ENCODE data around the gene SPECC1L.

The SPECC1L gene

DNA sequence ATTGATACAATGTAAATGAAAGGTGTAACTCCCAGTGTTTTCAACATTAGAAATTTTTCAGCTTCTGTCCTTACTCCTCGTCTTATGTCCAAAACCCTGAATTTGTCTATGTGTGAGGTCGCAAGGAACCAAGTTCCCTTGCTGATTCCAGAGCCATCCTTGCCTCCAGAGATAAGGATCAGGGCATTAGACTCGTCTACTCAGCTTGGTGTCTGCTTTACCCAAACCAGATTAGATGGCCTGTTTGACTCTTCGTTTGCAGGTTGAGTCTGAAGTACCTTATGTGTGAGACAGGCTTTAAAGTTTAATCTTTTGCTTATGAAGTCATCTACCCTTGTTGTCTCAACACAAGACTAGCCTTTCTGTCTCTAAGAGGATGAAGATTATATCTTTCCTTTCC is 55.6 kb downstream of the SPECC1L start:
- no peak for DNase-seq

DNA sequence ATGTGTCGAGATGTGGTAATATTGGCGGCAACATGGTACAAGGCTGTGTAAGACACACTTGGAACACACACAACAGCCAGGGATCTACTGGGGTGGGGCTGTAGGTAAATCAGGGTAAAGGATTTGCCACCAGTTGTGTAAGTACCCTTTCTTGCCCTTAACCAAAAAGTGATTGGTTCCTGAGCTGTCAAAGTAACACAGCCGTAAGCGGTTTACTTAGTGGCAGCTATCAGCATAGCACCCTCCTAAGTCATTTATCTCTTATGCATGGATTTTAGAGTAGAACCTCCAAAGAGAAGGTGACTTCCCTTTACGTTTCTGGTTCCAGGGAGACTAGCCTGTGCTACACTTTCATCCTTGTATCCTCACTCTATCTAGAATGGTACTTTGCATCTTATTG is 57.2 kb downstream of the SPECC1L start:
- DNase-seq: no peak

DNA sequence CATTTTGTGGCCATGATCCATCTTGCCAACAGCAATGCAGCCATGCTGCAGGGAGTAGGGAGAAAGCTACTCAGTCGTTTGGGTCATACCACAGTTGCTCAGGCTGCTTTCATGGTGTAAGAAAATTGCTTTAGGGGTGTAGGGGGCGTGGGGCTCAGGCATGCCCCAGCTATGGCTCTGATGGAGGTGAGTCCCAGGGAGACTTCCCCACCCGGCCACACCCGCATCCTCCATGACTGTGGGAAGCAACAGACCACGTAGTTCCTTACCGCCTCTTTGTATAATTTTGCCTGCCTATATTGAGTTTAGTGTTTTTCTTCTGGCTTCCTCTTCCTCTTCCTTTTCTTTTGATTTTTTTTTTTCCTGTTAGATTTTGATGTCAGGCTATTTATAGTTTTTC is 58.8 kb downstream of the SPECC1L start:
- no peak for DNase-seq

DNA sequence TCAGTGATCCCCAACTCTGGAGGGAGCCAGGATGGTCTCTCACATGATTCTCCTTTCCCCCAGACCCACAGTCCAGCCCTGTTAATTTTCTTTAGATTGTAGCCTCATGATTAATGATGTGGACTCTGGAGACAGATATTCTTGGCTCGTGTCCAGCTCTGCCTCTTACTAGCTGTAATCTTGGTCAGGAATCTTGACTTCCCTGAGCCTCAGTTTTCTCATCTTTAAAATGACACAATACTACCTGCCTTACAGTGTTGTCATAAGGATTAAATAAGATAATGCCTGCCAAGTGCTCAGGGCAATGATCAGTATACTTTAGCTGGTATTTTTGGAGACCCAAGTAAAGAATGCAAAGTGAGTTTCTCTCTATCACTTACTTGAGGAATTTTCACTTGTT is 60.0 kb downstream of the SPECC1L start:
- DNase-seq: no peak

DNA sequence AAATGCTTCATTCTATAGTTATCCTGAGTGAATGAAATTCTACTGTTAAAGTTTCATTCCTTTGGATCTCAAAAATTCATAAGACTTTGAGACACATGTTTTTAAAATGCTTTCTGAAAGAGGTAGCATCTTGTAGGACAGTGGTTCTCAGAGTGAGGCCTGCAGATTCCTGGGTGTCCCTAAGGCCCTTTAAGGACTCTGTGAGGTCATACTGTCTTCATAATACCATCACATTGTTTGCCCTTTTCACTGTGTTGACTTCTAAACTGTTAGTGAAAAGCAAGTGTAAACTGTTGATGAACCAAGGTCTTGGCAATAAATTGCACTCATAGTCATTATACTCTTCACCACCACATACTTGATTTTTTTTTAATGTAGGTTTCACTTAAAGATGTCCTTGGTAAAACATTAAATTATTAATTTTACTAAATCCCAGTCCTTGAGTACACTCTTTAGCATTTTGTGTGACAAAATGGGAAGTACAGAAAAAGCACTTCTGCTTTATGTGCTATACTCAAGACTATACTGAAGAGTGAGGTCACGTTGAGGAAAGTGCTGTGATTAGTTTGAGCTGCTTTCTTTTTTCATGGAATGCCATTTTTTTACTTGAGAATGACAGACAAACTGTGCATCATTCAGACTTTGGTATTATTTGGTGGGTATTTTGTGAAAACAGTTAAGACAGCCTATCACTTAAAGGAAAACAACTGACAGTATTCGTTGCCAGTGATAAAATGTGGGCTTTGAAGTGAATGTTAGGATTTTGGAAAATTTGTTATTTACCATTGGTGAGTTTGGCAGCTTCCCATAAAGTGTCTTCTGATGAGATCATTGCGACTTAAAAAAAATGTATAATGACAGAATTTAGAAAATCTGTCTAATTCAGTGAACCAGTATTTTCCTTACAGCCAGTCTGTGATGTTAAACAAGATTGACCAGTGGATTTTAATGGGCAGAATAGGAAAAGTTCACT is 61.1 kb downstream of the SPECC1L start:
- DNase-seq: no peak

DNA sequence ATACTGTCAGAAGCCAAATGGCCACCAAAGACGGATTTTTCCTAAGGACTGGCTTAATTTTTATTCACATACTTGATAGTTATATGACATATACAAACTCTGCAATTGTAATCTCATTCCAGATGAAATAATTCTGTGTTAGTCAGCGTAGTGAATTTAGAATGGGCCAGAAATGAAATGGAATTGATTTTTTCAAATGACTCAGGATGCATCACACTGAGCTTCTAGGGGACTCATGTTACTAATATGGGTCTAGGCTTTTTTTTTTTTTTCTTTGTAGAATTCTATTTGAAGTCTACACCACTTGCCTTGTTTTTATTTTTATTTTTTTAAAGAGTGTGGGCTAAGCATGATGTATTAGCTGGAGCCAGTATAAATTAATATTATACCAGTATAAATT is 62.7 kb downstream of the SPECC1L start:
- no peak for DNase-seq

DNA sequence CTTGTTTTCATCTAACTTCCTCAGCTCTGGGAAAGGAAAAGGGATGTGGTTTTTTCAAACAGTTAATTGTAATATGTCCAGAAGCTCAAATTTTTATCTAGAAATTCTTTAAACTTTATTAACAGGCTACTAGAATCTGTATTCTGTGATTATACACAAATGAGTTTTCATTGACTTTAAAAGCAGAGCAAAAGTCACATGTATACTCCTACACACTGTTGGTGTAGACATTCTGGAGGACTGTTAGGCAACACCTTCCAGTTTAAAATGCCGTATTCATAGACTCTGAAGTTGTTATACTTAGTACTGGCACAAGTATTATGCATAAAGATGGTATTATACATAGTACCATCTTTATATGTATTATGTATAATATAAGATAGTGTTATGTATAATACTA is 64.9 kb downstream of the SPECC1L start:
- DNase-seq: no peak

DNA sequence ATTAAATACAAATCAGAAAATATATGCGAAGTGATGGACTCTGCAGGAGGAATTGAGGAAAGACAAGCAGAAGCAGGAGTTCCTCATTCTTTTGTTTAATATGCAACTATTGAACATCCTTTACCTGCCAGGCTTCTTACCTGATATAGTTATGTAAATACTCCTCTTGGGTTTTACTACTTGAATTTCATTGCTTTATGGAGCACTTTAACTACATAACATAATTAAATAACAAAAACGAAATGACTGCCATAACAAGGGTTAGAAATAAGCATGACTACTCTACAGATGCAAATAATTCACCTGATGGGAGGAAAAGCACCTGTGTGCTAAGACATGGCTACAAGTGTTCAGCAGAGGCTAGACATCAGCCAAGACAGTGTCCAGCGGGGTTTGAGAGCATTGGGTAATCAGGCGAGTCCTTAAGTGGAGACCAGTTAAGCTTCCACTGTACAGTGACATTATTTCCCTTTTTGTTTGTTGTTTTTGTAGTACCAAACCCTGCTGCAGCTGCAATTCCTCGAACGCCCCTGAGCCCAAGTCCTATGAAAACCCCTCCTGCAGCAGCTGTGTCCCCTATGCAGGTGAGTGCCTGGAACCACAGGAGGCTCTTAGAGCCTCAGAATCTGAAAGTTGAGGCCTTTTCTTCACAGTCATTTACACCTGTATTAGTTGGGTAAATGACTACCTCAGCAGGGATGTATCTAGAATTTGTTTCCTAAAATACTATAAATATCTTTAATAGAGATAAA is 67.4 kb downstream of the SPECC1L start:
- DNase-seq: peak; percentile 51

DNA sequence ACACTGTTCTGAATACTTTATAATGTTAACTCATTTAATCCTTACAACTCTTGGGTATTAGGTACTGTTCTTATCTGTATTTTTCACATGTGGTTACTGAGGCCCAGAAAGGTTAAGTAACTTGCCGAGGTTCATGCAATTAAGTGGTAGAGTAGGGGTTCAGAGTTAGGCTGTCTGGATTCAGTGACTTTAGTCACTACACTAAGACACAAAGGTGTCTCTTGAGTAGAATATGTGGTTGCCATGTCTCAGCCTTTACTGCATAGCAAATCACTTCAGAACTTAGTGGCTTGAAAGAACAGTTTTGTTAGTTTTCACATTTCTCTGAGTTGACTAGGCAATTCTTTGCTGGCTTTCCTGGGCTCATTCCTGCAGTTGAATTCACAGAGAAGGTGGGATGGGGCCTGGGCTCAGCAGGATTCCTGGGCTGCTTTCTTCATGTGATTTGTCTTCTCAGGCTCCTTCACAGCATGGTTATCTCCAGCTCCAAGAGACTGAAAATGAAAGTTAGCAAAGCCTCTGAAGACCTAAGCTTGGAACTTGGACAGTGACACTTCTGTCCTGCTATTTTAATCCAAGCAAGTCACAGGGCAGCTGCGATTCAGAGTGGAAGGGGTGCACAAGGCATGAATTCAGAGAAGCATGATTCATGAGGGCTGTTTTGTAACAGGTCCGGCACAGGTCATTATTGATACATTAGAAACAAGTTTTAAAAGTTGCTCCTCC is 68.3 kb downstream of the SPECC1L start:
- DNase-seq: no peak

DNA sequence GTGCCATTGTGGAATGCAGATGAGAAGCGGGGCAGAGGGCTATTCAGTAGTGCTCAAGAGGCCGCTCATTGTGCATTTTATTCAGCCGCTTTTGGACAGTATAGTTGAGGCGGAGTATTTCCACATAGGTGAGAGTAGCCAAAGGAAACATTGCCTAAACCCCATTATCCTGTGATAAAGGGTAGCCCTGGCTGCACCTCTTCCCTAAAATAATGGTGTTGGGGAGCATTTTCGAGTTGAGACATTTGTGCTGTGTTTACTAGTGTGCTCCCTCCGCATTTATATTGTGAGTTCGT is 68.8 kb downstream of the SPECC1L start:
- DNase-seq: no peak

DNA sequence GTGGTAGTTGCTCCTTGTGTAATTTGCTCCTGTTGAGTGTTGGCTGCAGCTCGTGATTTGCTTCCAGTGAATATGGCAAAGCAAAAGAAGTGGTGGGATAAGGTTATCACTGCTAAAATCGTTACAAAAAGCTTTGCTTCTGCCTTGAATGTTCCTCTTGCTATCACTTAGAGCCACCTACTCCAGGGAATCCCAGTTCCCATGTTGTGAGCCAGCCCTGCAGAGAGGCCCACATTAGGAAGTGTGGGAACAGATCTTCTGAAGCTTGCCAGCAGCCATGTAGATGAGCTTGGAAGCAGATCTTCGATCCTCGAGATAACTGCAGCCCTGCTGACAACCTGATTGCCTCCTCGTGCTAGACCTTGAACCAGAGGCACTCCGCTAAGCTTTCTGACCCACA is 71.0 kb downstream of the SPECC1L start:
- DNase-seq: no peak

DNA sequence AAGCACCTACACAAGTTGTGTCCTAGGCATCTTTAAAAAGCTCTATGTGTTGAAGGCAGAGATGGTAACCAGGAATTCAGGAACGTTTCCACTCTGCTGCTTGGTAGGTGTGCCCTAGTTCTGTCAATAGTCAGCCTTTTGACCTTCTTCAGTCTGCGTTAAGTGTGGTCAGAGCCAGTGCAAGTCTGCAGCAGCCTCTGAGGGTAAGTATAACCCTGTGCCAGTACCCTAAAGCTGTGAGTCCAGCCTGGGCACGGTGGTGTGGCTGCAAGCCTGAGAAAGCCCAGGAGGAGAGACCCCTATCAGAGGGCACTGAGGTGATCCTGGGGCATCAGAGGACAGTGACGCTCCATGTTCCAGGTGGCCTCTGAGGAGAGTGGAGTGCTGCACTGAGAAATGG is 80.0 kb downstream of the SPECC1L start:
- DNase-seq: no peak

DNA sequence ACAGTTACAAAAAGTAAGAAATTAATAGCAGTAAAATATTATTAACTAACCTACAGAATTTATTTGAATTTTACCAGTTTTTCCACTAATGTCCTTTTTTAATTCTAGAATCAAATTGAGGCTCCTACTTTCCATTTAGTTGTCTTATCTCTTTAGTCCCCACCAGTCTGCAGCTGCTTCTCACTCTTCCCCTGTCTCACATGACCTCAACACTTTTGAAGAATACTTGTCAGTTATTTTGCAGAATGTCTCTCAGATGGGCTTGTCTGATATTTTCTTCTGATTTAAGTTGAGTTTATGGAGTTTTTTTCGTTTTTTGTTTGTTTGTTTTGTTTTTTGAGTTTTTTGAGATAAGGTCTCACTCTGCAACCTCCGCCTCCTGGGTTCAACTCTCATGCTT is 82.5 kb downstream of the SPECC1L start:
- no peak for DNase-seq

DNA sequence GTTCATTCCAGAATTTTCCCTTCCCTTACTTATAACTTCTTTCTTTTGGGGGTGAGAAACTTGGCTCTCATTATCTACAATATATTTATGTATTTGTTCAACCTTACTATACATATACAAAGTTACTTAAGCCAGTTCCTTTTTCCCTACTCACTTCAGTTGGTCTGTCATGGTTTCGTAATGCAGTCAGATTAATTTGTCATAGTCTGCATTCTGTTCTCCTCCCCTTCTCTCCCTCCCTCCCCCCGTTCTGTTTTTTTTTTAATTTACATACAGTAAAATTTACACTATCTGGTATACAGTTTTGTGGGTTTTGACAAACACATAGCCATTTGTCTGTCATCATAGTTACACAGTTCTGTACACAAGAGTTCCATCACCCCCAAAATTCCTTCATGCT is 84.9 kb downstream of the SPECC1L start:
- DNase-seq: no peak

DNA sequence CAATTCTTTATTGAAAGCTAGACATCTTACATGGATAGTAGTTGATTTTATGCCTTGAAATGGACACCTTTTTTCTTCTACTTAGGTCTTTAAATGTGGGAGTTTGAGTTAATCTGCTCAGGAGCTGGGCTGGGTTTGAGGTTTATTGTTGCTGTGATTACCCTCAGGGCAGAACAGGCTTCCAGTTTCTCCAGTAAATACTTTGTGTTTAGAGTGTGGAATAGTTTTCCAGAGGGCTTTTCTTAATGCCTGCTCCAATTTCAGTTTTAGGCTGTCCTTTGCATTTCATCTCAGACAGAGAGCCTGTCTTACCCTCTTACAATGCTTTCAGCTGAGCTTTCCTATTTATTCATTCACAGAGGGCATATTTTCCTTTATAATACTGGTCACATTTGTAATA is 86.9 kb downstream of the SPECC1L start:
- no peak for DNase-seq

DNA sequence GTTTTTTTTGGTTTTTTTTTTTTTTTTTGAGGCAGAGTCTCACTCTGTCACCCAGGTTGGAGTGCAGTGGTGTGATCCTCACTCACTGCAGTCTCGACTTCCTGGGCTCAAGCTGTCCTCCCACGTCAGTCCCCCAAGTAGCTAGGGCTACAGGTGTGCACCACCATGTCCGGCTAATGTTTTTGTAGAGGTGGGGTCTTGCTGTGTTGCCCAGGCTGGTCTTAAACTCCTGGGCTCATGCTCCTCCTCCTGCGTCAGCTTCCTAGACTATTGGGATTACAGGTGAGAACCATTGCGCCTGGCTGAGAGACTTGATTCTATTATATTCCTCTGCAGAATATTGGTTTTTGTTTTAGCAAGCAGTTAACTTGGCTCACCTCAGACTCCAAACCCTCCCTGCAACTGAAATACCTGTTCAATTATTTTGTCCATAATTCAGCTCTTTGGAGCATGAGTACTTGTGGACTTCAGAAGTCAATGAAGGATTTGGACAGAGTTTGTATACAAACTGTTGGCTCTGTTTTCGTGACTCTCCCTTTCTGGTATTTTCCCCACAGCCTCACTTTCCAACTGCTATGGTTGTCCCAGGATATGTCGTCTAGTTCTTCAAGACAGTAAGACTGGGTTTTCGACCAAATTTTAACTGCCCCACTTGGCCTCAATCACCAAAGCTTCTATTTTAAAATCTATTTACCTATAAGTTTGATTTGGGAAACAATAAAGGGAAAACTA is 87.6 kb downstream of the SPECC1L start:
- DNase-seq: no peak

DNA sequence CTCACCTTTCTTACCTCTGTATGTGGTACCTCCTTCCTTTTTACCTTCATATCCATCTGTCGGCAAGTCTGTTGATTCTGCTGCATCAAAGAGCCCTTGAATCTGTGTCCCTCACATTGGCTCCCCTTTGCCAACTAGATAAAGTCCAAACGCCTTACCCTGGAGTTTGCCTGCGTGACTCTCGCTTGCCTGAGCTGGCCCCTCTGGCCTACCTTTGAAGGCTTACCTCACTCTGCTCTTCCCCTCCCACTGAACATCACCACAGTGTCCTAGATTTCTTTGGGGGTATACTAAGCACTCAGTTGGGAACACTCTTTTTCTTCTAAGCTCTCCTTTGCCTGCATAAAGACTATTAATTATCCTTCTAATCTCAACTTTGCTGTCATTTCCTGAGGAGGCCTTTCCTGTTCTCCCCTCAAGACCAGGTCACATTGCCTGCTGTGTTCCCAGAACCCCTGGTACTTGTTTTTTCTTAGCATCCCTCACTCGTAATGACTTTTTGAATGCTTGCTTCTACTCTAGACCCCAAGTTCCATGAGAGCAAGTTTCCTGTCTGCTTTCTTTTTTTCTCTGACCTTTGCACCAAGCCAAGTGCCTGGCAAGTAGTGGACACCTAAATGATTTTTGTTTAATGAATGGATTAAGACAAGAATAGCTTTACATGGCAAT is 89.0 kb downstream of the SPECC1L start:
- no peak for DNase-seq

DNA sequence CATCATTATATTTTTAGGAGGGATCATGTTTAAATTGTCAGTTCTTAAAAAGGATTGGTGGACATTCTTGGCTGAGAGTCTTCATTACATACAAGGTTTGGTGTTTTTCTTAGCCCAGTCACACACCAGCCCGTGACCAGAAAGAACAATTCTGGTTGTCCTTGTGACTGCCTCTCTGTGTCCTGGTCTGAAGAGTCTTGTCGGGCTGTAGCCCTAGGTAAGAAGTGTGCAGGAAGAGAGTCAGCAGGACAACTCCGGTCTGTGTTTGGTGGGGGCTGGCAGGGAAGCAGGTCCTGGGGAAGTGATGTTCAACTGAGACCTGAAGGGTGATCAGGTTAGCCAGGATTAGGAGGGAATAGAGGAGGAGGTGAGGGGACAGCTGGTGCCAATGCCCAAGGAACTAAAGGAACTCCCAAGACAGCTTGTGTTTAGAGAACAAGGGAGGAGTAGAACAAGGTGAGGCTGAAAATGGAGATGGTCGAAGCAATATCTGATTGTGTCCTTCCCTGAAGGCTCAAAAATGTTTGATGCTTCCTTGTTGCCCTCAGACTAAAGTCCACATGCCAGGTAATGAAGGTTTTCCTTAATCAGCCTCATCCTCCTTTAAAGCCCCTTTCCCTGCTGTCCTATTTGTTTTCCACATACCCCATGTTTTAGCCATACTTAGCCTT is 91.5 kb downstream of the SPECC1L start:
- no peak for DNase-seq

DNA sequence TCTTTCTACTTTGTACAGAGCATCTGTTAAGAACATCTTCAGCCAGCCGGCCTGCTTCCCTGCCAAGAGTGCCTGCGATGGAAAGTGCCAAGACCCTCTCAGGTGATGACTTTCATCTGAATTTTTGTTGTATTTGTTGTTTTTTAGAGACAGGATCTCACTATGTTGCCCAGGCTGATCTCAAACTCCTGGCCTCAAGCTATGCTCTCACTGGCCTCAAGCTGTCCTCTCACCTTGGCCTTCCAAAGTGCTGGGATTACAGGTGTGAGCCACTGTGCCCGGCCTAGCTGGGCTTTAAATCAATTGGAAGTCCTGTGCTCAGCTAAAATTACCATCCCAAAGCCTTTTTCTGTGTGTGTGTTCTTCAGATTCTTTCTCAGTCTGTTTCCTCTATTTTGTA is 92.6 kb downstream of the SPECC1L start:
- no peak for DNase-seq

DNA sequence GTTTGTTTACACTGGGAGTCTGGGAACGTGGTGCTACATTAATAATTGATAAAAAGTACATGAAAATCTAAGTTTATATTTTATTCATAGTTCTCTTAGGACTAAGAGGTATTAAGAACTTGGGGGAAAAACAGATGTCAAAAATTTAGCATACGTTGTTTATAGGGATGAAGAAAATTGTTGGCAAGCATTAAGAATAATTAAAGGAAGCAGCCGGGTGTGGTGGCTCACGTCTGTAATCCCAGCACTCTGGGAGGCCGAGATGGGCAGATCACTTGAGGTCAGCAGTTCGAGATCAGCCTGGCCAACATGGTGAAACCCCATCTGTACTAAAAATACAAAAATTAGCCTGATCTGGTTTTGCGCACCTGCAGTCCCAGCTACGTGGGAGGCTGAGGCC is 96.1 kb downstream of the SPECC1L start:
- no peak for DNase-seq

DNA sequence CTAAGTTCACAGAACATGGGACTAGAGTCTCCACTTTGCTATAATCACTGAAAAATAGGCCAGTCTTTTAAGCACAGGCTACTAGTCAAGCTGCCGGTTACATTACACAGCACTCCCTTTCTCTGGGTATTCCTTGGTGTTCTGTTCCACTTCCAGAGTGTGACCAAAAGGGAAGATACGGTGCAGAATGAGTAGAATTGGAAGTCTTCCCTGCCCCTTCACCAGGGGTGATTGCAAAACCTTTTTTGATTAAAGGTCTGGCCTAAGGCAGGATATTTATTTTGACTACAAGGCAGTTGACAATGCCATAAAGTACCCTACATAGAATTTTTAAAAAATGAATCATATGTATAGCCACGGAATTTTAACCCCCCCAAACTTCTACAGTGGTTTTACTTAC is 97.2 kb downstream of the SPECC1L start:
- no peak for DNase-seq

DNA sequence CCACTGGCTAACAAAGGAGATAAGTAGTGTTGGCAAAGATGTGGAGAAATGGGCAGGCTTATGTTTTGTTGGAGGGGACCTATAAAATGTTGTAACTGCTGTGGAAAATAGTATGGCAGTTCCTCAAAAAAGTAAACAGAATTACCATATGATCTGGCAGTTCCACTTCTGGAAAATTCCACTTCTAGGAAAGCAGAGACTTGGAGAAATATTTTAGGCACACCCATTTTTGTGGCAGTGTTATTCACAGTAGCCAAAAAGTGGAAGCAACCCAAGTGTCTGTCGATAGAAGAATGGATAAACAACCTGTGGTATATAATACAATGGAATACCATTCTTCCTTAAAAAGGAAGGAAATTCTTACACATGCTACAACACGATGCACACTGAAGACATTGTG is 99.8 kb downstream of the SPECC1L start:
- DNase-seq: no peak

All from DMS79 (cell line).